Esophagus muscularis mucosa (tissue), 4 donors: ENCODE results near the gene C16orf74.

Experiments
- CTCF ChIP-seq, 3 experiments: fragments of 200-600 bp in 2 of 3; fragments of 450-650 bp in 1 of 3; sonication (generic) in 2 of 3; IDR thresholded peaks; one replicate each; pipeline ENCODE4 v1.5.1; 2017 to 2019; ENCODE audit warnings: antibody characterized with exemption in 3 of 3, mild to moderate bottlenecking in 2 of 3, moderate library complexity in 1 of 3
- EP300 ChIP-seq: sonication (generic); formaldehyde crosslinking; IDR thresholded peaks from one replicate; pipeline ENCODE4 v1.6.1; 2017; ENCODE audit warnings: antibody characterized with exemption
- POLR2A ChIP-seq: fragments of 450-650 bp; IDR thresholded peaks from one replicate; pipeline ENCODE4 v1.6.1; 2017; ENCODE audit warnings: antibody characterized with exemption, moderate library complexity, mild to moderate bottlenecking, low read depth

- TF ChIP-seq CTCF (IDR thresholded peaks at IDR 0.05) = no peak
- no peak for TF ChIP-seq EP300
- TF ChIP-seq POLR2A = no peak
These were observed 11.8 kb downstream of the C16orf74 start for GRCh38 chr16:85738923-85739715.
